Endodermal cell (in vitro differentiated cells): ENCODE data around the gene USP6NL. TPM values are rescaled to one million over a fixed set of nuclear protein-coding genes. Genes with fewer than 3 reads are reported as not detected.

Experiments
- DNase-seq: peaks from one replicate; pipeline ENCODE4 v3.0.0-alpha.2; 2017
- H3K27ac ChIP-seq: 2 replicates; pipeline ENCODE4 v1.5.1; 2013; ENCODE audit warnings: mild to moderate bottlenecking, low read depth, low read length, moderate library complexity
- H3K27me3 ChIP-seq: 2 replicates; pipeline ENCODE4 v1.6.1; 2013; ENCODE audit warnings: mild to moderate bottlenecking, low read length, moderate library complexity; ENCODE audit not compliant: insufficient read depth, control insufficient read depth, poor library complexity, severe bottlenecking
- H3K36me3 ChIP-seq: 2 replicates; pipeline ENCODE4 v1.7.0; 2013; ENCODE audit warnings: mild to moderate bottlenecking, low read length, moderate library complexity; ENCODE audit not compliant: control insufficient read depth, insufficient read depth
- H3K4me1 ChIP-seq: one replicate; pipeline ENCODE4 v1.7.0; 2013; ENCODE audit warnings: low read length; ENCODE audit not compliant: control insufficient read depth, insufficient read depth
- H3K4me3 ChIP-seq: 2 replicates; pipeline ENCODE4 v1.5.1; 2013; ENCODE audit warnings: mild to moderate bottlenecking, low read length, moderate library complexity
- H3K9ac ChIP-seq: 2 replicates; pipeline ENCODE4 v1.6.1; 2013; ENCODE audit warnings: mild to moderate bottlenecking, low read length, moderate library complexity; ENCODE audit not compliant: poor library complexity, severe bottlenecking; ENCODE audit errors: extremely low read depth
- H3K9me3 ChIP-seq: 2 replicates; pipeline ENCODE4 v1.6.1; 2013; ENCODE audit warnings: mild to moderate bottlenecking, low read length, moderate library complexity; ENCODE audit not compliant: control insufficient read depth
- H3K27ac Mint-ChIP-seq: 2 replicates; pipeline ENCODE4 v1.8.0; 2020; ENCODE audit warnings: mixed read lengths
- H3K27me3 Mint-ChIP-seq: 2 replicates; pipeline ENCODE4 v1.8.0; 2021; ENCODE audit warnings: mild to moderate bottlenecking, mixed read lengths; ENCODE audit not compliant: insufficient read depth
- H3K36me3 Mint-ChIP-seq: 2 replicates; pipeline ENCODE4 v1.8.0; 2020; ENCODE audit warnings: low read depth, mixed read lengths
- H3K4me1 Mint-ChIP-seq: 2 replicates; pipeline ENCODE4 v1.8.0; 2020; ENCODE audit warnings: mixed read lengths
- H3K4me3 Mint-ChIP-seq: 2 replicates; pipeline ENCODE4 v1.8.0; 2020; ENCODE audit warnings: mild to moderate bottlenecking, moderate library complexity, mixed read lengths
- H3K9me3 Mint-ChIP-seq: 2 replicates; pipeline ENCODE4 v1.8.0; 2020; ENCODE audit warnings: mild to moderate bottlenecking, mixed read lengths
- CTCF ChIP-seq: fragments of 200-600 bp; sonication (generic); conservative IDR thresholded peaks from 2 replicates; pipeline ENCODE4 v1.5.0; 2021; ENCODE audit warnings: antibody characterized with exemption, mild to moderate bottlenecking
- WGBS, 2 experiments: methylation state at CpG; one replicate each; pipeline versions ENCODE4 v1.1.5 to v1.1.7; 2013; ENCODE audit warnings: missing lambda C conversion rate in 2 of 2, mixed read lengths in 1 of 2; ENCODE audit not compliant: insufficient coverage in 1 of 2, insufficient read length in 1 of 2; 5-methylcytosine and 5-hydroxymethylcytosine counted together
- total RNA-seq, 2 donors: library from RNA; stranded (reverse); fragmentation: NEBNext Ultra II Directional in 1 of 2; extraction: Animal tissue kit (Norgen Biotek cat#: 25700) in 1 of 2; gene quantifications; 2 replicates in 1 of 2; 3 replicates in 1 of 2; pipeline ENCODE4 v1.2.1, GENCODE V29; 2021

Gene USP6NL
- total RNA-seq, 2 donors from 2014 or later: 20.6 to 22.9 TPM

DNA sequence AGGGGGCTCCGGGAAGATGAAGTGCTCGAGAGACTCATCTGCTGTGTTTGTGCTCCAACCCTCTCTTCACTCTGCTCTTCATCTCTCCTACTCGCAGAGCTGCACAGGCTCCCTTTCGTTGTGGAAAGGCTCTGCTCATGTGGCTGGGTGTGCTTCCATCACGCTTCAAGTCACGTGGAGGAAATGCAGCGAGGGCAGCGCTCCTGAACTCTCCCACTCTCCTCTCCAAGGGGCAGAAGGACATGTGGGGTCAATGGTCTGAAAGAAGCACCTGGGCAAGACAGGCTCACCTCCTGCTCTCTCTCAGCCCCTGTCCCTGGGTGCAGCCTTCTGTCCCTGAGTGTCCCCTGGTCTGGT lies 72.6 kb downstream of the USP6NL start:
- Mint-ChIP-seq H3K27ac (peak overlapping the region; percentile 23), H3K27me3 (no peaks in the 10 kb centered on the region), H3K9me3 (no peaks in the 10 kb centered on the region), H3K36me3 (no peaks in the 10 kb centered on the region), H3K4me1 (peaks cover 29% of the 10 kb centered on the region), H3K4me3 (no peak overlapping the region)
- Histone ChIP-seq H3K27me3 (no peaks in the 10 kb centered on the region), H3K36me3 (no peaks in the 10 kb centered on the region), H3K9me3 (no peaks in the 10 kb centered on the region), H3K27ac (no peak overlapping the region), H3K4me3 (no peak overlapping the region), H3K9ac (no peak overlapping the region), H3K4me1 (peaks cover 7% of the 10 kb centered on the region)
- WGBS, 2 experiments: 90 to 94% methylated on average over 6 to 8 of the region's 8 CpGs
- peak; percentile 50 for DNase-seq
- TF ChIP-seq CTCF: no peak

DNA sequence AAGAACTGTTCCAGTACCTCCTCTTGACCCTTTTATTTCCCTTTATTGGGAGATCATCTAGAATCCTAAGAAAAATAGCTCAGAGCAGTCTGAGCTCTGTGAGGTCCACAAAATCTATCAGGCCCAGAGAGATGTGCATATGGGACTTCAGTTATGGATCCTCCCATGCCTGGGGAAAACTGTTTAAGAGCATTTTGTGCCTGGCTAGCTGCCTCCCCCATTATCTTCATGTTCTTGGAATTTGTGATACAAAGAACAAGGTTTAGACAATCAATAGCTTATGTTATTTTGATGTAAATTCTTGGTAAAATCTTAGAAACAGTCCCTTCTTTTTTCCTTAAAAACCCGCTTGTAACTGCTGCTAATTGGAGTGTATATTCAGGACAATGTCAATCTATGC lies 75.2 kb downstream of the USP6NL start:
- H3K9me3 ChIP-seq: no peaks in the 10 kb centered on the region

GRCh38 chr10:11535346-11535959 lies 76.0 kb downstream of the USP6NL start:
- Histone ChIP-seq H3K4me1 (peaks cover 7% of the 10 kb centered on the region), H3K27ac (no peak overlapping the region), H3K9me3 (no peaks in the 10 kb centered on the region), H3K9ac (no peak overlapping the region), H3K27me3 (no peaks in the 10 kb centered on the region), H3K36me3 (no peaks in the 10 kb centered on the region), H3K4me3 (no peak overlapping the region)
- Mint-ChIP-seq H3K27me3 (no peaks in the 10 kb centered on the region), H3K4me3 (no peak overlapping the region), H3K9me3 (no peaks in the 10 kb centered on the region), H3K36me3 (no peaks in the 10 kb centered on the region), H3K4me1 (peaks cover 17% of the 10 kb centered on the region), H3K27ac (no peak overlapping the region)
- TF ChIP-seq CTCF: no peak
- no peak for DNase-seq
- WGBS, 2 experiments: 85 to 100% methylated on average over 4 of the region's 5 CpGs

More for the DNA sequence above, 75.2 kb downstream of the USP6NL start:
- H3K9me3 Mint-ChIP-seq: no peaks in the 10 kb centered on the region
- no peaks in the 10 kb centered on the region for H3K27me3 Mint-ChIP-seq
- no peak overlapping the region for H3K4me3 ChIP-seq
- H3K36me3 ChIP-seq: no peaks in the 10 kb centered on the region
- no peak for DNase-seq
- WGBS, 2 experiments: 100% methylated on average over 1 of the region's 1 CpG; no CpG with 5 or more reads in 1 of the 2 experiments
- peaks cover 7% of the 10 kb centered on the region for H3K4me1 ChIP-seq
- peak overlapping the region; percentile 14 for H3K27ac ChIP-seq
- no peak overlapping the region for H3K4me3 Mint-ChIP-seq
- no peak overlapping the region for H3K9ac ChIP-seq
- TF ChIP-seq CTCF: no peak
- peaks cover 18% of the 10 kb centered on the region for H3K4me1 Mint-ChIP-seq
- H3K27ac Mint-ChIP-seq: no peak overlapping the region
- no peaks in the 10 kb centered on the region for H3K27me3 ChIP-seq
- H3K36me3 Mint-ChIP-seq: no peaks in the 10 kb centered on the region
